A549 (cell line): ENCODE measurements around the gene DUT.

Experiments used
- EHMT2 ChIP-seq: fragments of 200-600 bp; sonication (generic); IDR thresholded peaks from 2 replicates; pipeline ENCODE4 v1.6.1; 2016; ENCODE audit warnings: antibody characterized with exemption, low read depth, mild to moderate bottlenecking, moderate library complexity
- POLR2A ChIP-seq: IDR thresholded peaks from 2 replicates; pipeline ENCODE4 v1.6.1; 2012; ENCODE audit warnings: mild to moderate bottlenecking, low read length
- RNF2 ChIP-seq: fragments of 200-600 bp; sonication (generic); IDR thresholded peaks from 2 replicates; pipeline ENCODE4 v1.6.1; 2016; ENCODE audit warnings: low read depth, mild to moderate bottlenecking, antibody characterized with exemption, moderate library complexity, borderline replicate concordance

DNA sequence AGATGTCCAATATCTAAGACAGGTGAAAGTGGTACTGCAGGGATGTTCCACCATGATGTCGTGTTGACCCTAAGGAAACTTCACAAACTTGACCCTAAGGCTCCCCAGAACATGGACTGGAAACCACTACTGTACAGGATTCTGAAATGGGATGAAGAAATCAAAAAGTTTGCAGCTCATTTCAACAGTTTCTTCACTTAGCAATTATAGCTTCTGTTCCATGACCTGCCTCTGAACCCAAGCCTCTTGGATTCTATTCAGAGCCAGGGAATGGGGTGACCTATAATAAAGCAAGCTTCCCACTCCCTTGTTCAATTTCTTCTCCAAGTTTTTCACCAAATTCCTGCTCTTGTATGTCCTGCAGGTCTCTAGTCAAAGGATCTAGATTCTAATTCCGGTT, 40.7 kb downstream of the DUT start:
- TF ChIP-seq RNF2 (no peak), EHMT2 (no peak), POLR2A (no peak)
